Ectodermal cell (in vitro differentiated cells): ENCODE results near the gene PKIG.
A peak's percentile ranks its signal among the peaks of the same experiment; 100 is the strongest.

Experiments used
- H3K27ac ChIP-seq: 2 replicates; pipeline ENCODE4 v1.7.0; 2013; ENCODE audit warnings: mild to moderate bottlenecking, low read depth, low read length; ENCODE audit not compliant: insufficient read depth, poor library complexity, severe bottlenecking
- H3K27me3 ChIP-seq: 2 replicates; pipeline ENCODE4 v1.7.0; 2013; ENCODE audit warnings: mild to moderate bottlenecking, low read length; ENCODE audit not compliant: insufficient read depth, control insufficient read depth, poor library complexity, severe bottlenecking
- H3K36me3 ChIP-seq: one replicate; pipeline ENCODE4 v1.7.0; 2013; ENCODE audit warnings: low read length; ENCODE audit not compliant: control insufficient read depth, insufficient read depth
- H3K4me1 ChIP-seq: one replicate; pipeline ENCODE4 v1.7.0; 2013; ENCODE audit warnings: low read length; ENCODE audit not compliant: control insufficient read depth, insufficient read depth
- H3K4me3 ChIP-seq: 2 replicates; pipeline ENCODE4 v1.7.0; 2013; ENCODE audit warnings: low read depth, low read length, control low read depth; ENCODE audit not compliant: insufficient read depth
- H3K9me3 ChIP-seq: 2 replicates; pipeline ENCODE4 v1.7.0; 2013; ENCODE audit warnings: mild to moderate bottlenecking, low read length, moderate library complexity; ENCODE audit not compliant: control insufficient read depth
- WGBS, 2 experiments: methylation state at CpG; one replicate each; pipeline ENCODE4 v1.1.7; 2013; ENCODE audit warnings: missing lambda C conversion rate in 2 of 2; 5-methylcytosine and 5-hydroxymethylcytosine counted together

Gene PKIG

DNA sequence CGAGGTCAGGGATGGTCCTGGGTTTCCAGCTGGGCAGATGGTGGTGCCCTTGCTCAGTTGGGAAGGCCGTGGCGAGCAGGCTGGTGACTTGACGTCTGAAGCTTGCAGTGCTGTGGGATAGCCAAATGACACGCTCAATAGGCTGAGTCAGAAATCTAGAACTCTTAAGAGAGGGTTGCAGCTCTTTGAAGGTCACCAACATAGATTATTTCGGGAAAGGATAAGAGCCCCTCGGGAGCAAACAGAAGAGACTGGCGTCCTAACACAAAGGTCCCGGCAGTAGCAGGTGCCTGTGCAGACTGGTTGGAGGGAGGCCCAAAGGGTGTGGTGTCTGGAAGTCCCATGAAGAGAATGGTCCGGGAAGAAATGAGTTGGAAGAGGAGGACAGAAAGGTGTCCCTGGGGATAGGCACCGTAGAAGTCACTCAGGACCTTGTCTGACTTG, 18.4 kb downstream of the PKIG start:
- Histone ChIP-seq H3K27me3 (no peaks in the 10 kb centered on the region), H3K27ac (no peak overlapping the region), H3K4me3 (no peak overlapping the region), H3K4me1 (peaks cover 15% of the 10 kb centered on the region), H3K36me3 (no peaks in the 10 kb centered on the region), H3K9me3 (no peaks in the 10 kb centered on the region)
- WGBS, 2 experiments, result 92 to 94% methylated on average over 11 of the region's 11 CpGs

DNA sequence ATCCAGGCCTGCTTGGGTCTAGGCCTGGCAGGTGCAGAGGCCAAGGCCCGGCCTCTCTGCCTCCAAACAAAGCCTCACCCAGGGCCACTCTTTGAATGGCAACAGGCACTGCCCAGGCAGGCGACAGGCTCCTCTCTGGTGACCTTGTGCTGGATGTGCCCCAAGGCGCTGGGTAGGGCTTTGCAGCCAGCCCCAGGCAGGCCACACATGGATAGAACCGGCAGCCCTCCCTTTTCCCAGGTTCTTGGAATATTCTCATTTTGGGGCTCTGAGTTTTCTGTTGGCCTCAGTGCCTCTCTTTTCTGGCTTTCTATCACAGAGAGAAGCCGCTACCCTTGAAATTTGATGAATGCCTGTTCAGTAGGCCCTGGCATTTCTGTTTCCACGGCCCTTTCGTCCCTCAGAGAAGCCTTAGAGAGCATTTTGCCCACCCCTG, 18.9 kb downstream of the PKIG start:
- Histone ChIP-seq H3K36me3 (no peaks in the 10 kb centered on the region), H3K9me3 (no peaks in the 10 kb centered on the region), H3K27ac (no peak overlapping the region), H3K4me1 (peaks cover 15% of the 10 kb centered on the region), H3K4me3 (no peak overlapping the region), H3K27me3 (no peaks in the 10 kb centered on the region)
- 91 to 92% methylated on average over 7 of the region's 7 CpGs for WGBS, 2 experiments

DNA sequence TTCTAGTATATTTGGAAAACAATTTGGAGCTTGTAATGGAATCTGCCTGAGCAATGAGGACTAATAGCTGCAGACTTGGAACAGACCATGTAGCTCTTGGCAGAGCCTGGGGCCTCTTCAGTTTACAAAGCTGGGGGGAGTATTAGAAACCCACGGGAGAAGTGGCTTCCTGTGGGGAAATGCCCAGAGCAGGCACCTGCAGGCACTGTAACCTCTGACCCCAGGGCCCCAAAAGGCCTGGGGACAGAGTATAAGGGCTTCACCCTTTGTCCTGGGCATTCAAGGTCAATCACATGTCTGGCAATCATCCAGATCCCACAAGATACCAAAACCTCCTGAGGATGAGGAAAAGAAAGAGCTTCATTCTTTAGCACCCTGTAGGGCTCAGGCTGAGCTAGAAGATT, 19.4 kb downstream of the PKIG start:
- Histone ChIP-seq H3K27ac (no peak overlapping the region), H3K4me1 (peaks cover 15% of the 10 kb centered on the region), H3K27me3 (no peaks in the 10 kb centered on the region), H3K4me3 (no peak overlapping the region), H3K9me3 (no peaks in the 10 kb centered on the region), H3K36me3 (no peaks in the 10 kb centered on the region)
- WGBS, 2 experiments, result 59 to 65% methylated on average over 1 of the region's 1 CpG

GRCh38 chr20:44603327-44603726, 20.9 kb downstream of the PKIG start:
- Histone ChIP-seq H3K4me3 (no peak overlapping the region), H3K9me3 (no peaks in the 10 kb centered on the region), H3K27ac (no peak overlapping the region), H3K36me3 (no peaks in the 10 kb centered on the region), H3K4me1 (peaks cover 3% of the 10 kb centered on the region), H3K27me3 (no peaks in the 10 kb centered on the region)
- WGBS, 2 experiments, result 82 to 87% methylated on average over 8 of the region's 8 CpGs

DNA sequence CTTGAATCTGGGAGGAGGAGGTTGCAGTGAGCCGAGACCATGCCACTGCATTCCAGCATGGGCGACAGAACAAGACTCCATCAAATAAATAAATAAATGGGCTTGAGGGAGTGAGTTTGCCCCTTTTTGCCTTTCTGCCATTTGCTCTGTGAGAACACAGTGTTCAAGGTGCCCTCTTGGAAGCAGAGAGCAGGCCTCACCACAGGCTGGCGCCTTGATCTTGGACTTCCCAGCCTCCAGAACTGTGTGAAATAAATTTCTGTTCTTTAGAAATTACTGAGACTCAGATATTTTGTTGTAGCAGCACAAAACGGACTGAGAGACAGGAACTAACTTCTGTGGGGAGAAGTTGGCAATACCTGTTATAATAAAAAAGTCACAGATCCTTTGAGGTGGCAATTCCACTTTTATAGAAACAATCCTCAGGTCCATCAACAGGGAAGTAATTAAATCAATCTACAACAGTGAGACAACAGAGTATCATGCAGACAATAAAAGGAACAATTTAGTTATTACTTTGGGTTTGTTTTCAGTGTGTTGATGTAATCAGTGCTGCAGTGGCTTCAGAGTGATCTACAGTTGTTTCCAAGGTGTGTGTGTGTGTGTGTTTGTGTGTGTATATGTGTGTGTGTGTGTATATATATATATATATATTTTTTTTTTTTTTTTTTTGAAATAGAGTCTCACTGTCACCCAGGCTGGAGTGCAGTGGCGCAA, 24.5 kb downstream of the PKIG start:
- WGBS, 2 experiments, result 91% methylated on average over 5 of the region's 5 CpGs
- H3K36me3 ChIP-seq, result no peaks in the 10 kb centered on the region
- H3K27ac ChIP-seq, result no peak overlapping the region
- no peaks in the 10 kb centered on the region for H3K27me3 ChIP-seq
- no peaks in the 10 kb centered on the region for H3K9me3 ChIP-seq
- no peak overlapping the region for H3K4me3 ChIP-seq
- no peaks in the 10 kb centered on the region for H3K4me1 ChIP-seq

GRCh38 chr20:44609006-44609515, 26.7 kb downstream of the PKIG start:
- Histone ChIP-seq H3K4me1 (no peaks in the 10 kb centered on the region), H3K36me3 (no peaks in the 10 kb centered on the region), H3K9me3 (no peaks in the 10 kb centered on the region), H3K4me3 (no peak overlapping the region), H3K27ac (no peak overlapping the region), H3K27me3 (no peaks in the 10 kb centered on the region)
- 92 to 94% methylated on average over 9 of the region's 9 CpGs for WGBS, 2 experiments

DNA sequence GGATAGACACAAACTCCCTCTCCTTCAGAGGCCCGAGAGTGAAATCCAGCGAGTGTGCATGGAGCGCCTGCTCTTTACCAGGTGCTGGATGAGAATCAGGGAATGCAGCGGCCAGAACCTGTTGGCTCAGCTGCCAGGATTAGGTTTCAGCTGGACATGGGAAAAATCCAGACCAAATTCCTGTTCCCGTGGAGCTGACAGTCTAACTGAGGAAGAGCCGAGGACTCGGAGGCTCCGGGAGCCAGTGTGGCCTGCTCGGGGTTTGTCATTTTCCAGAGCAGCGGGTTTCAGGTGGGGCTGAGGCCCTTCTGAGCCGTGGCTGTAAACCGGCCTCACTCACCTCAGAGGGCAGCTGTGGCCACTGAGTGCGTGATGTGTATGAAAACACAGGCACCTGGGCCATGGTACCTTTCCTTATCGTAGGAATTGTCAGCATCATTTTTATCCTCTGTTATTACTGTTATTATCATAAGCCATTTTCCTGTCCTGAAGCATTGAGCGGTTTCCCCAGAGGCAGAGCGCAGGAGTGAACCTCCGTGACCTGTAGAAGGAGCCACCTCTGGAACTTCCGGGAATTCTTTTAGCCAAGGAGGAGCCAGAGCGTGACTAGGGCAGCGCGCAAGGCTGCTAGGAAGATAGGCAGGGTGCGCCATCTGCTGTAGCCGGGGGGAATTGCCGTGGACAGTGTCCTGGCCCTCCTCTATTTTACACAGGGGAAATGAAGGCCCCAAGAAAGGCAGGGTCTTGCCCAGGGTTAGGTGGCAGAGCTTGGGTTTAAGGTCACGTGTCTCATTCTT, 27.3 kb downstream of the PKIG start:
- no peaks in the 10 kb centered on the region for H3K27me3 ChIP-seq
- H3K36me3 ChIP-seq, result no peaks in the 10 kb centered on the region
- H3K27ac ChIP-seq, result peak overlapping the region; percentile 27
- no peaks in the 10 kb centered on the region for H3K9me3 ChIP-seq
- H3K4me1 ChIP-seq, result no peaks in the 10 kb centered on the region
- no peak overlapping the region for H3K4me3 ChIP-seq
- 47 to 49% methylated on average over 25 of the region's 25 CpGs for WGBS, 2 experiments

DNA sequence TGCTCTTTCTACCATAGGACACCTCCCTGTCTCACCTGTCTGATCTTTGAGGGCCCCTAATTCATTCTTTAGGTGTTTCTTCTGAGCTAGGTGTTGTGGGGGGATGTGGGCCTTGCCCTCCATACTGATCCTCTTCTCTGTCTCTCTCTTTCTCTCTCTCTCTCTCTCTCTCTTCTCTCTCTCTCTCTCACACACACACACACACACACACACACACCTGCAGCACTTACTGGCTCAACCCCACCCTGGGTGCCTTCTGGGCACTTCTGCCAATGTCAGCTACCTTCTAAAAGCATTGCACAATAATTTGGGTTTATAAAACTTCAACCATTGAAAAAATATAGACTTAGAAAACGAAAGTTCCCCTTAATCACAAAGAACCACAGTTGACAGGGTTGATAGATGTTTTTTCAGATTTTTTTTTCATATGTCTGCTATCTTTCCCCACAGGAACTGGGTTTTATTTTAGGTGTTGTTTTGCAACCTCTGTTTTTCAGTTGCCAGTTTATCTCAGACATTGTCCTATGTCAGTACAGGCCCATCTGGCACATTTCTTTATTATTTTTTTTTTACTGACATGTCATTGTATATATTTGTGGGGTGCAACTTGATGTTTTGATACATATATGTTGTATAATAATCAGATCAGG, 28.1 kb downstream of the PKIG start:
- 20 to 44% methylated on average over 1 of the region's 1 CpG for WGBS, 2 experiments
- H3K9me3 ChIP-seq, result no peaks in the 10 kb centered on the region
- no peaks in the 10 kb centered on the region for H3K4me1 ChIP-seq
- no peak overlapping the region for H3K27ac ChIP-seq
- H3K36me3 ChIP-seq, result no peaks in the 10 kb centered on the region
- H3K27me3 ChIP-seq, result no peaks in the 10 kb centered on the region
- no peak overlapping the region for H3K4me3 ChIP-seq

DNA sequence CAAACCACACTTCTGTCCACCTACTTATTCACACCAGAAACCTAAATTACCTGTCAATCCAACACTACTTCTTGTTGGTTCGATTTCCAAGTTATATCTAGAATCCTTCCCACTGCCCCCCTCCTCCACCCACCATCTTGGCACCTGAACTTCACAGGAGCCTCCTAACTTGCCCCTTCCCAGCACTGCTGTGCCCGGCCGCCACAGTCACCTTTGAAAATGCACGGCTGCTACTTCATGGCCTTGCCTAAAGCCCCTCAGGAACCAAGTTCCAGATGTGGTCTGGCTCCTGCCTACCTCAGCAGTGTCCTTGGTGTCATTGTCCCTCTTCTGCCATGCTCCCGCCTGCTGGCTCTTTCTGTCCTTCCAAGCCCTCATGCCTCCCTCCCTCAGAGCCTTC, 31.2 kb downstream of the PKIG start:
- Histone ChIP-seq H3K27me3 (no peaks in the 10 kb centered on the region), H3K4me3 (no peak overlapping the region), H3K9me3 (no peaks in the 10 kb centered on the region), H3K4me1 (peaks cover 5% of the 10 kb centered on the region), H3K27ac (no peak overlapping the region), H3K36me3 (peaks cover 2% of the 10 kb centered on the region)
- WGBS, 2 experiments, result 95 to 96% methylated on average over 5 of the region's 5 CpGs

GRCh38 chr20:44614525-44614924, 32.1 kb downstream of the PKIG start:
- H3K27me3 ChIP-seq, result no peaks in the 10 kb centered on the region
- H3K9me3 ChIP-seq, result no peaks in the 10 kb centered on the region
- H3K4me3 ChIP-seq, result no peak overlapping the region
- no peak overlapping the region for H3K27ac ChIP-seq
- H3K36me3 ChIP-seq, result peaks cover 2% of the 10 kb centered on the region
- peaks cover 5% of the 10 kb centered on the region for H3K4me1 ChIP-seq
- 93 to 95% methylated on average over 14 of the region's 14 CpGs for WGBS, 2 experiments
